Lower leg skin (tissue), 3 donors: Measurements from ENCODE around the gene CHD6.

Experiments
- CTCF ChIP-seq, 3 donors: fragments of 450-650 bp; IDR thresholded peaks; one replicate each; pipeline ENCODE4 v1.5.1; 2016; ENCODE audit warnings: antibody characterized with exemption in 3 of 3, mild to moderate bottlenecking in 3 of 3, moderate library complexity in 2 of 3
- POLR2A ChIP-seq, 2 donors: fragments of 450-650 bp; IDR thresholded peaks; one replicate each; pipeline ENCODE4 v1.6.1; 2016 to 2017; ENCODE audit warnings: antibody characterized with exemption in 2 of 2, mild to moderate bottlenecking in 1 of 2, moderate library complexity in 1 of 2

DNA sequence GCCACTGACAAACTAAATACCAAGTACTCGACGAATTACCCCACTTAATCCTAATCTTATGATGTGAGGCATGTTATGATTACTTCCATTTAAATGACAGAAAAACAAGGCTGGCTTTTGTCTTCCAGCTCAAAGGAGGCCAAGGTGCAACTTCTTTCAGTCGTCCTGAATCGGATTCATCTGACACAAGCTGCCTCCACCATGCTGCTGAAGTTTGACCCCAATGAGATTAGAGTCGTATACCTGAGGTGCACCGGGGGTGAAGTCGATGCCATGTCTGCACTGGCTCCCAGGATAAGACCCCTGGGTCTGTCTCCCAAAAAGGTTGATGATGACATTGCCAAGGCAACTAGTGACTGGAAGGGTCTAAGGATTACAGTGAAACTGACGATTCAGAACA is 71.0 kb downstream of the CHD6 start:
- TF ChIP-seq CTCF (IDR thresholded peaks at IDR 0.05) (no peak), POLR2A (IDR thresholded peaks at IDR 0.05) (no peak)
